Epithelial cell of proximal tubule (primary cell): Measurements from ENCODE around the gene CCNQ. TPM values are rescaled to one million over a fixed set of nuclear protein-coding genes. Genes with fewer than 3 reads are reported as not detected.

Experiments
- DNase-seq: peaks from one replicate; pipeline ENCODE4 v3.0.0-alpha.2; 2011; ENCODE audit warnings: low read depth
- H3K4me3 ChIP-seq: 2 replicates; pipeline ENCODE4 v1.5.1; 2011; ENCODE audit warnings: low read depth, mild to moderate bottlenecking, low read length
- CTCF ChIP-seq: conservative IDR thresholded peaks from 2 replicates; pipeline ENCODE4 v1.5.1; 2012; ENCODE audit warnings: low read depth, mild to moderate bottlenecking, low read length
- total RNA-seq: library from RNA; depleted of rRNA; stranded (reverse); fragments of >200 nt; gene quantifications from 2 replicates; pipeline ENCODE4 v1.2.3, GENCODE V29; 2015

CCNQ gene
- total RNA-seq, 1 donor from 2014 or later, result 31.4 TPM

GRCh38 chrX:153585827-153586226 lies 13.1 kb downstream of the CCNQ start:
- no peak for TF ChIP-seq CTCF
- H3K4me3 ChIP-seq, result no peak overlapping the region
- no peak for DNase-seq

DNA sequence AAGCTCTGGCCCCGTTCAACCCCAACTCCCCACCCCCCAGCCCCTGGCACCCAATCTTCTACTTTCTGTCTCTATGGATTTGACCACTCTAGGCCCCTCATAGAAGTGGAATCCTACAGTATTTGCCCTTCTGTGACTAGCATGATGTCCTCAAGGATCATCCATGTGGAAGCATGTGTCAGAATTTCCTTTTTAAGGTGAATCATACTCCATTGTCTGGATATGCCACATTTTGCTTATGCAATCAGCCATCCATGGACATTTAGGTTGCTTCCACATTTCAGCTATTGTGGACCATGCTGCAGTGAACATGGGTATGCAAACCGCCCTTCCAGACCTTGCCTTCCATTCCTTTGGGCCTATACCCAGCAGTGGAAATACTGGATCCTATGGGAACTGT lies 15.5 kb downstream of the CCNQ start:
- DNase-seq, result no peak
- TF ChIP-seq CTCF, result no peak
- no peak overlapping the region for H3K4me3 ChIP-seq

- no peak for DNase-seq
- no peak overlapping the region for H3K4me3 ChIP-seq
- TF ChIP-seq CTCF, result no peak
These were observed 16.0 kb downstream of the CCNQ start for GRCh38 chrX:153582896-153583295.

- no peak for DNase-seq
- TF ChIP-seq CTCF, result peak; percentile 30
- no peak overlapping the region for H3K4me3 ChIP-seq
These were observed 18.1 kb downstream of the CCNQ start for GRCh38 chrX:153580700-153581386.

DNA sequence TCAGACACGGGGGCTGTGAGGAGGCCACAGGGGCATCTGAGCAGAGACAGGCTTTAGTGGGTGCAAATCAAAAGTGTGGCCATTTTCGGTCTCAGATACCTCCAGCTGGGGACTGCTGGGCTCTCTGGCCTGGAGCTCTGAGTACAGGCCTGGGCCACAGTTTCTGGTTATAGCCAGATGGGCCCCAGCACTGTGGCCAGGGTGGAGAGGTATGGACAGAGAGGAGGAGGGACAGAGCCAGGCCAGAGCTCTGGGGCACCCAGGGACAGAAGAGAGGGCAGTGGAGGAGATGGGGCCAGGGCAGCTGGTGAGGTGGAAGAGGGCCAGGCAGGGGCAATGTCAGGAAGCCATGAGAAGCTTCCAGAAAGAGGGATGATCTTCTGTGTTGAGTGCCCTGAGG lies 20.1 kb downstream of the CCNQ start:
- H3K4me3 ChIP-seq, result no peak overlapping the region
- DNase-seq, result no peak
- TF ChIP-seq CTCF, result no peak

DNA sequence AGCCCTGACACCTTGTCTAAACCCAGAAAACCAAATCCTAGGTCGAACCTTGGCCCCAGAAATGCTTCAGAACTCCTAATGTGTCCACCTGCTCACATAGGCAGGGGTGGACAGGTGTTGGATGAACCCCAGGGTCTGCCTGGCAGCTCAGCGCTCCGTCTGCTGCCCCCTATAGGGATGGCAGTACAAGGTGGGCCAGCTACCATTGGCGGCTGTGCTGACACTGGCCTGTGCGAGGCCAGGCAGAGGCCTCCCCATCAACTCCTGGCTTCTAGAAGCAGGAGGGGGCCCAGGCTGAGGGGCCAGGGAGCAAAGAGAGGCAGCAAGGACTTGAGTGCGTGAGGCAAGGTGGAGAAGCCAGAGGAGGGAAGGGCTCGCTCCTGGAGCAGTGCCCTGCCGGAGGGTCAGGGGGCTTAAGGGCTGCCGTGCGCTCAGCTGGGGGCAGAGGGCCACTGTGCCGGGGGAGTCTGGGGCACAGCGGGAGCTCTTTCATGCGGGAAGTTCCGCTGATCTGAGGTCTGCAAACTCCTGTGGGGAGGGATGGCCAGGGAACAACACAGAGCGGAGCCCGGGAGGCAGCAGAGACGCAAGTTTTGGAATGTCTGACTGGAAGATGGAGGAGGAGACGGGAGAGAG lies 20.6 kb downstream of the CCNQ start:
- H3K4me3 ChIP-seq, result no peak overlapping the region
- TF ChIP-seq CTCF, result no peak
- DNase-seq, result no peak

- no peak overlapping the region for H3K4me3 ChIP-seq
- TF ChIP-seq CTCF, result no peak
- no peak for DNase-seq
These were observed 22.0 kb downstream of the CCNQ start for GRCh38 chrX:153576961-153577360.
